ENCODE results near the gene CELF2.
A peak's percentile ranks its signal among the peaks of the same experiment; 100 is the strongest.
"Not testable (repeated sequence)": the region's sequence is repeated elsewhere in the genome, so short reads cannot be mapped to it uniquely, and the experiment has no call there.

The CELF2 gene

DNA sequence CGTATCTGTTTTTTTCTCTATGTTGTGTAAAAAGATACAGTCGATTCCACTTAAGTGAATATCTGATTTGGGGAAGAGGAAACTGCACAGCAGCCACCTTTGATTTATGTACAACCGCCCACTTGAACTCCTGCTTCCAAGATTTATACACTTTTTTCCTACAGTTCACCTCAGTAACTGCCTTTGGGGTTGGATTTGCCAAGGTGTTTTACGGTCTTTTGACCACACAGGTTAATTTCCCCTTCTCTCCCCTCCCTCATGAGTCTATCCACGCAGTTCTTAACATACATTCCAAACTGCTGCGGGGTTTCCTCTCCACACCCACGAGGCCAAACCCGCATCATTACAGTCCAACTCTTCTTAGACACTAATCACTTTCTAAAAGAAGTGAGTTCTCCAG is 316.8 kb downstream of the CELF2 start:
- H3K4me3 ChIP-seq (ENCODE audit: low read length): no peak overlapping the region
- DNase-seq (ENCODE audit: low read depth, low spot score): no peak

DNA sequence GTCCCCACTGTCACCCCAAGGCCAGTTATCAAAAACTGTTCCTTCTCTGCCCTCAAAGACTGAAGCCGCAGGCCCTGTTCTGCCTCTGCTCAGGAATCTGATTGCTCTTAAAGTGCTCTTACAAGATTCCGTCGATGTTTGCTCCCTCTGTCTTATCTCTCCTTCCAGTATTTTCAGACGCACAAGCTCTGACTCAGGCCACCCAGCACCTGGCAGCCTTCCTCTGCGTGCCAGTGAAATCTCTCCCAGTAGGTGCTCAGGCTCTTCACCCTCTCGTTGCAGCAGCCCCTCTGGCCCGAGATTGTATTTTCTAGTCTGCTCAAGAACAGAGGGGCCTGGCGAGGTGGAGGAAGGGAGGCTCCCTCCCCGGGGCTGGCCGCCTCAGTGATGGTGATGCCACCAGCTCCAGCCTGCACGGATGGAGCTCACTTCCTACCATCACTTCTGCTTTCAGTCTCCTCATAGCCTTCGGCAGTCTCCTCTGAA is 317.5 kb downstream of the CELF2 start:
- H3K4me3 ChIP-seq (ENCODE audit: low read length): peak overlapping the region; percentile 36
- DNase-seq (ENCODE audit: low read depth, low spot score): no peak

DNA sequence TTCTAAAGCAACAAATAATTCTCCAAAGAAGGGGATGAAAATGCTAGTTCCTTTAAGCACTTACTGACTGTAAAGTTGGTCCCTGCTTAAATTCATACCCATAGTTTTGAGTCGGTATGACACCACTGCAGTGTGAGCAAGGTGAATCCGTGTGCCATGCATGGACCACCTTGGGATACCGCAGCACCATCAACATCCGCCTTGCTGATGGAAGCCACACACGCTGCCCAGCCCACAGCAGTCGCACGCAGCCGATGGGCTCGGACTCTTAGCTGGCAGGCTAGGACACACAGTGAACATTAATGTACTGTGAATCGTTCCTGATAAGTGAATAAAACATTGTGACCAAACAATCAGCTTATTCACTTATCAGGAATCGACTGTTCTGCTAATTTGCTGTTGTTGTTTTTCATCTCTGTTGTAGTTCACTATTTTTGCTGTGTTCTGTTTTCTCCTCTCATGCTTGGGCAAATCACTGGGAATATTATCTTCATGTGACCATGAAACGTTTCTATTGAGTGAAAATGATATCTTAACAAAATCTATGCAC is 318.3 kb downstream of the CELF2 start:
- H3K4me3 ChIP-seq (ENCODE audit: low read length): peak overlapping the region; percentile 36
- no peak for DNase-seq (ENCODE audit: low read depth, low spot score)

DNA sequence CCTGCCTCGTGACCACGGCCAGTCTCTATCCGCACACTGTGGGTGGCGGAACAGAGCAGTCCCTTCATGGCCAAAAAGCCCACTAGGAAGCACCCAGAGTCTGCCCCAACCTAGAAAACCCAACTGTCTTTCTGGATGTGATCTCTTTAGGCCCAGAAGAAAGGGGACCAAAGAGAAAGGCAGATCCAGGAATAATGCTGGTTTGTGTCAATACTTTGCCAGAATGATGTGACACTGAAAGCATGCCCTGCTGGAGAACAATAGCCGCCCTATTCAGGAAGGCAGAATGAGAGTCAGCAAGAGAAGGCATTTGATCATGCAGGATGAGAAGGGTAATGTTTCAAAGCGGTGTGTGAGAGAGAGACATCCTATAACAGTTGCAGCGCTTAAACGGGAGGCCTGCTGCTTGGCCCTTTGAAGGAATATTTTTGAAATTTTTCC is 319.1 kb downstream of the CELF2 start:
- peak overlapping the region; percentile 50 for H3K4me3 ChIP-seq (ENCODE audit: low read length)
- no peak for DNase-seq (ENCODE audit: low read depth, low spot score)

DNA sequence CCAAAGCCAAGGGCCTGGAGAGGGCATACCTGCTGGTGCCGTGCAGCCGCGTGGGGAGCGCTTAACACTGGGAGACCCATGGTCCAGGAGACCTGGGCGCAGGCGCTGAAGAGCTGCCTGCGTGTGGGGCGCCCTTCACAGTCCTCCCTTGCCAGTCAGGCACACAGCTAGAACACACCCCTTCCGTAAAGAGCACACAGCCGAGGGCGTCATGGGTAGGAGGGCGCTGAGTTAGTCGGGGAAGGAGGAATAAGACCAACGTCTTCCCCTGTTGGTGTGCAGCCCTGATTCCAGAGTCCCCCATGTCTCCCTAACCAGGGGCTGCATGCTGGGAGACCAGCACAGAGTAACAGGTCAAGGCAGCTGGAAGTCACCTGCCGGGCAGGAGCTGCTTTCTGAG is 319.8 kb downstream of the CELF2 start:
- H3K4me3 ChIP-seq (ENCODE audit: low read length): peak overlapping the region; percentile 50
- DNase-seq (ENCODE audit: low read depth, low spot score): peak; percentile 67

DNA sequence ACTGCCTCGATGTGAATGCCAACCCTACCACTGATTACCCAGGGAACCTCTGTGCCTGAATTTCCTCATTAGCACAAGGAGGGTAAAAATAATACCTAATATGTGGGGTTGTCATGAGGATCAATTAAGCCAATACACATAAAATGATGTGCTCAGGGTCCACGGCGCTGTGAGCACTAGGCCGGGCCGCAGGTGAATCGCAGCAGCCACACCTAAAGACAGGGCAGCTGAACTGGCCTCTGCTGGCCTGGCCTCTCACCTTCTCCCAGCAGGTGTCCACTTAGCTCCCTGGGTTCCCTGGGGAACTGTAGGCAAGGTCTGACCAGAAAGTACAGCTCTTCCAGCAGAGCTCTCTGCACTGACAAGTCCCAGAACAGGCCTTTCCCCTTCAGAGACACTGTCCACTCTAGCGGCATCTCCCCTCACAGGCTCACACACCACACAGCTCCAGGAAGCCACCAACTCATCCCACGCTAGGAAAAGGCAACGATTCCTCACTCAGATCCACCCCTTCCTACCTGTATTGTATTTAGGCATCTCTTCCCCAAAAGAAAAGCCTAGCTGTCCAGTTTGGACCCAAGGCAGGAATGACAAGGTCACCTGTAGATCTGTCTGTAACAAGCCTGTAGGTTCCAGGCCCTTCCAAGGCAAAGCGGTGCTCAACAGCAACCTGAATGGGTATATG is 320.6 kb downstream of the CELF2 start:
- no peak overlapping the region for H3K4me3 ChIP-seq (ENCODE audit: low read length)
- DNase-seq (ENCODE audit: low read depth, low spot score): no peak

DNA sequence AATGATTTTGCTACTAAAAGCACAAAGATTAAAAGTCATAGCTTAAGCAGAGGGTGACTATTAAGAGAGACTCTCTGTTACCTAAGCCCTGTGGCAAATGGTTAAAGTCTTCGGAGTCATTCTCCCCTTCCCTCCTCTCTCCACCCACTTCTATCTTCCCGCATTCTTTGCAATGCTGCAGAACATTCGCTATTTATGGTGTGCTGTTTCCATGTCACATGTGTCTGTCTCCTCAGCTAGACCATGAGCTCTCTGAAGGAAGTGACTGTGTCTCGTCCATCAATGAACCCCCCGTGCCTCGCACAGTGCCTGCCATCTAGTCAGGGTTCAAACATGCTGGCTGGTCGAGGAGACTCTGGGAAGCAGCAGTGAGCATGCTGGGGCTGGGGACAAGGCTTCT is 321.3 kb downstream of the CELF2 start:
- H3K4me3 ChIP-seq (ENCODE audit: low read length): no peak overlapping the region
- DNase-seq (ENCODE audit: low read depth, low spot score): no peak

DNA sequence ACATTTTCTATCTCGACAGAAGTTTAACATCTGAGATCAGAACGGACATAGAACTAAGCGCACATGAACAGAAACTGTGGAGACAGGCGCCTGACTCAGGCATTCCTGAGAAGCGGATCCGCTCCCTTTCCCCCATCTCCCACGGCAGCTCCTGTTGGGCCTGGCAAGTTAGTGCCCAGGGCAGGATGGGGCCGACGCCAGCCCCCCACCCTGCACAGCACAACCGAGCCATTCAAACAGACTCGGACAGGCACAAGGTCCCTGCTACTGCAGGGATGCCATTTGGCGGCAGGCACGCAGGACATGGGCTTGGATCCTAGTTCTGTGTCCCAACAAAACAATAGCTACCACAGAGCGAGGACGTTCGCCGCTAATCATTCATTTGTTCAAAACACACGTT is 322.0 kb downstream of the CELF2 start:
- no peak for DNase-seq (ENCODE audit: low read depth, low spot score)
- H3K4me3 ChIP-seq (ENCODE audit: low read length): no peak overlapping the region

DNA sequence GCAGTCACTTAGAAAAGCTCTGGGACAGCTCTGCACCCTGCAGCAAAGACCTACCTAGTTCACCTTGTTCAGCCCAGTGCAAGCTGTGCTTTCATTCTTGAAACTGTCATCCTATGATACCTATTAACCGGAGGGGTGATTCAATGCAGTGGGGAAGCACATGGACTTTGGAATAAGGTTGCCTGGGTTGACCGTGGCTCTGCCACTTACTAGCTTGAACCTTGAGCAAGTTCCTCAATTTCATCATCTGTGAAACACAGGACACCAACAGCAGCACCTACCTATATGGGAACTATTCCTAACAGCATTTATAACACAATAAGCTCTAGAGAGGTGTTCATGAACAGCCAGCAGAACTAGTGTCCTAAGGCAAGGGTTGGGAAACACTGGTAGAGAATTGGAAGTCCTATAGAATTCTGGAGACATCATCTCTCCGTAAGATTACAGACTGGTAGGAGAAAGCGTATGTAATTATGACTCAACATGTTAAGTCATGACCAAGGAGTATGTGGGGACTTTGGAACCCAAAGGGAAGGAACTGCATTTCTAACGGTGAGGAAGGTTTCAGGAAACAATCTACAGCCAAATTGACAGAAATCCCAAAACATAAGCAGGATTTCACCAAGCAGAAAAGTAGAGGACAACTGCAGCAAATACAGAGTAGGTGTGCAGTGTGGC is 323.8 kb downstream of the CELF2 start:
- no peak for DNase-seq (ENCODE audit: low read depth, low spot score)
- no peak overlapping the region for H3K4me3 ChIP-seq (ENCODE audit: low read length)

DNA sequence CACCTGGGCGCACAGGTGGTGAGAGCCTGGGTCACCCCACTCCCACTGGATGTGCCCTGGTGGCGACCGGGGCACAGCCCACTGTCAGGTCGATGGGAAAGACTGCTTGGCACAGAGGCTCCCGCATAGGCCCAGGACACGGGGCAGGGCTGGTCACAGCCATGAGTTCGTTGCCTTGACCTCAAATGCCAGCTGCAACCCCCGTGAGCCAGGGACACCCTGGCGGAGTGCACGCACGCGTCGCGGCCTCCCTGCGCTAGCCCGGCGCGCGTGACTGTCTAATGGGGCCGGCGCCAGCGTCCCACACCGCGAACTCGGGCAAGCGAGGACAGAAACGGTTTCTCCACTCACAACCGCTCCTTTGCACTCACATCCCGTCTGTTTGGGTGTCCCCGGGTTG is 326.4 kb downstream of the CELF2 start:
- H3K4me3 ChIP-seq (ENCODE audit: low read length): peak overlapping the region; percentile 80
- no peak for DNase-seq (ENCODE audit: low read depth, low spot score)

DNA sequence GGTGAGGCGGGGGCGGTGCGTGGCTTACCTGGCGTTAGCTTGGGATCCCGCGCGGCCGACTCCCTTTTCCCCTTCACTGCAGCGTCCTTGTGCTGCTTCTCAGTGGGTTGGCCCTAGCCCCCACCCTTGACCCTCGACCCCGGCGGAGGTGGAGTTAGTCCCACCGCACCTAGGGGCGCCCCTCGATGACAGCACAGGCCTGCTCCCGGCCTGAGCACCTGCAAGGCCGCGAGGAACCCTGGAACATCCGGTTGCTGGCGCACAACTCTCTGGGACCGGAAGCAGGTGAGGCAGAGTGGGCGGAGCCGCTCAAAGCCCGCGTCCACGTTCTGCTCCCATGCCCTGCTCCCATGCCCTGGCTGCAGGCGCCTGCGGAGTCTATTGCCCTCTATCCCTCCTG is 326.9 kb downstream of the CELF2 start:
- peak overlapping the region; percentile 80 for H3K4me3 ChIP-seq (ENCODE audit: low read length)
- peak; percentile 83 for DNase-seq (ENCODE audit: low read depth, low spot score)

DNA sequence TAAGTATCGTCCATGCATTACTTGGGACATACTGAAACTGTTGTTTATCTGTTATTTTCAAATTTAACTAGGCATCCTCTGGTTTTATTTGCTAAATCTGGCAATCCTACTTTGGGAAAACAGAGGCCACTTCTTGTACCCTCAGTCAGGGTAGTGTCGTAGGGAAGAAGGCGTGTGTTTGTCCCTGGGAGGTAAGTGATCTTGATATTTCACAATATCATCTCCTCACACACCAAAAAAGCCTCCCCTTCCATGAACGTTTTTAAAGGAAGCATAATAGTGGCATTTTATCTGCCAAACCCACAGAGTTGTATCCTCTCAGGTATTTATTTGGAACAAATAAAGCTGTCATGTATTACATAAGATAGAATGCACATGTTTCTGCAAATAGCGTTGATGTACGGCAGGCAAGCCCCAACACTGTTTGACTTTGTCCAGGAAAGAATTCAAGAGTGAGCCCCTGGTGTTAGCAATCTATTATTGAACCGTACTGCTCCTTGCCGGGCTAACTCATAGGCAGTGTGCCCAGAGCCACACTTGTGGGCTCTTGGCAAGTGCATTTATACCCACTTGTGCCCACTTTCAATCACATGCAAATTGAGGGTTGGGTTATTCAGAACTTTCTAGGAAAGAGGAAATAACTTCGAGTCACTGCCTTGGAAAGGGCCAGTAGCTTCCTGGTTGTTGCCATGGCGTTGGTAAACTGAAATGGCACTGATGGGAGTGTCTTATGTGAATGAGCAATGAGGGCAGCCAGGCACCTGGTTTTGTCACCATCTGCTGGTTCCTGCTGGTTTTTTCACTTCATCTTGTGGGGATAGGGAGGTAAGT is 327.8 kb downstream of the CELF2 start:
- DNase-seq (ENCODE audit: low read depth, low spot score): peak; percentile 80
- peak overlapping the region; percentile 80 for H3K4me3 ChIP-seq (ENCODE audit: low read length)

DNA sequence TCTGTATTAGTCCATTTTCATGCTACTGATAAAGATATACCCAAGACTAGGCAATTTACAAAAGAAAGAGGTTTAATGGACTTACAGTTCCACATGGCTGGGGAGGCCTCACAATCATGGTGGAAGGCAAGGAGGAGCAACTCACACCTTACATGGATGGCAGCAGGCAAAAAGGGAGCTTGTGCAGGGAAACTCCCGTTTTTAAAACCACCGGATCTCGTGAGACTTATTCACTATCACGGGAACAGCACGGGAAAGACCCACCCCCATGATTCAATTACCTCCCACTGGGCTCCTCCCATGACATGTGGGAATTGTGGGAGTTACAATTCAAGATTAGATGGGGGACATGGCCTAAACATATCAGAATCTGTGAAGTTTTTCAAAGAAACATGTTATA is 329.9 kb downstream of the CELF2 start:
- not testable (repeated sequence) for H3K4me3 ChIP-seq (ENCODE audit: low read length); DNase-seq (ENCODE audit: low read depth, low spot score)

DNA sequence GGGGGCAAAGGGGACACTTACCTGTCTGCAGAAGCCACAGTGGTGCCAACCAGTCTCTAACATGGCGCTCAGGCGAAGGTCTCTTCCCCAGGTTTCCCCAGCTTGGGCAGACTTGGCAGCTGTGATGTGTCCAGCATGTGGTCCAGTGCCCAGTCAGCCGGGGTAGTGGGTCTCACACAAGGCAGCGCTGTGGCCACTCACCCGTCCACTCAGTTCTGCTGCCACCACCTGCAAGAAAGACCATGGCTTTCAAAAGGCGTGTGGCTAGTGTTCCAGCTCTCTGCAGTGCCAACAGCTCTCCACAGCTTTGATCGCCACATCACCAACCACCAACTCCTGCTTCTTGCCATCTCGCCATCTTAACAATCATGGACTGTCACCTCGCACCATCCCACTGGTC is 334.1 kb downstream of the CELF2 start:
- H3K4me3 ChIP-seq (ENCODE audit: low read length): no peak overlapping the region
- no peak for DNase-seq (ENCODE audit: low read depth, low spot score)

DNA sequence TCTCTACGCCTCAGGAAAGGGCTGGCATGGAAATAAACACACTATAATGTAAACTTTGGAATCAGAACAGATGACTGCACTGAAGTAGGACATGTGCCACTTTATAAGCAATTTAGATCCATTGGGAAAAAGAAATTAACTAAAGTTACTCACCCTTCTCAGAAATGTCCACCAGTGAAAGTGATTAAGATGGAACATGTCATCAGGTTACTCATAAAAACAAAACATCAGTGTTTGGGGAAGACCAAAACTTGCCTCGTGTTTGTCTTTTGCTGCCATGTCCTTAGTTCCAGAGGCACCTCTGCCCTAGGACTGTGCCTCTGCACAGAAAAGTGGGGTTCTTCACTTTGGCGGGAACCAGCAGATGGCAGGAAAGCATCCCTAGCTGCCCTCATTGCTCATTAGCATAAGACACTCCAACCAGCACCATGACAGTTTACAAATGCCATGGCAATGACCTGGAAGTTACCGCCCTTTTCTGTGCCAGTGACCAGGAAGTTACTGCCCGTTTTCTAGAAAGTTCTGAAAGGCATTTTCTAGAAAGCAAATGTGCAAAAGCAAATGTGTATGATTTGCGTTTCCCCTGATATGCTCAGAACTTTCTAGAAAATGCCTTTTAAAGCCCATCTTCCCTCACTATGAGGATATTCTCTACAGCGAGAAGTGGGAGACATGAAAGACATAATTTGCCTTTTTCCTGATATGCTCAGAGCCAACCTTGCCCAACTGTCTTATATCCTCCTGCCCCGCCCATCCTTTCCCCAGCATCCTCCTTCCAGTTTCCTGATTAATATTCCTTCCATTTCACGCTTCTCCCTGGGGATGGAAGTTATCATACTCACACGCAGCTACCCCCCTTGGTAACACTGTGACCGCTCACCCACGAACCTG is 335.6 kb downstream of the CELF2 start:
- no peak overlapping the region for H3K4me3 ChIP-seq (ENCODE audit: low read length)
- no peak for DNase-seq (ENCODE audit: low read depth, low spot score)

DNA sequence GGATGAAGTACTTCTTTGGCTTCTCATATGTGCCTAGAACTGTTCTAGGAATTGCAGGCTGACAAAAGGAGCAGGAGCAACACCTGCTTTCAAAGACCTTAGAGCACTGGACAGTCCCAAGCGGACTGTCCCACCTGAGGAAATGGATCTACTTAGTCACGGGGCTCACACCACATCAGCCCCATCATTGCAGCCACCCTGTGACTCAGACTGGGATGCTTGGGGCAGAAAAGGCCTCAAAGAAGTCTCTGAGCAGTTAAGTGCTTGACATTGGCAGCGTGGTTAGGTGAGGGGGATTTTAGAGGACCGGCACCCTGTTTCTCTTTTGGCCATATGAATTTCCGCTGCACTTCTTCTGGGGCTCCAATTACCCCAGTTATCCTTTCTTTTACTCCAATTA is 337.2 kb downstream of the CELF2 start:
- no peak overlapping the region for H3K4me3 ChIP-seq (ENCODE audit: low read length)
- DNase-seq (ENCODE audit: low read depth, low spot score): no peak

DNA sequence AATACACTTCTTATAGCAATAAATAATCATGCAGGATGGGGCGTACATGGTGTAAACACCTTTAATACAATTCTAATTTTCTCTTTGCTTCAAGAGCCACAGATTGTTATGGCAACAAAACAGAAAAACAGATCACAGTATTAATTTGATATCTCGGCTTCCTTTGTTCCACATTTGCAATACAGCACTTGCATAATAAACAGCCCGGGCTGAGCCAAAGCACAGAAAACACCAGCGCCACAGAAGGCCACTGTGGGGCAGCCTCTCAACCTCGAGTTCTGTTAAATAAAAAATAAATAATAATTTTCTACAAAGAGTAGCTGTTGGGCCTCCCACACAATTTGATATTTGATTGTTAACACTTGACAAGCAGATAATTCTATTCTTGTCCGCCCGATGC is 337.9 kb downstream of the CELF2 start:
- no peak for DNase-seq (ENCODE audit: low read depth, low spot score)
- H3K4me3 ChIP-seq (ENCODE audit: low read length): no peak overlapping the region

DNA sequence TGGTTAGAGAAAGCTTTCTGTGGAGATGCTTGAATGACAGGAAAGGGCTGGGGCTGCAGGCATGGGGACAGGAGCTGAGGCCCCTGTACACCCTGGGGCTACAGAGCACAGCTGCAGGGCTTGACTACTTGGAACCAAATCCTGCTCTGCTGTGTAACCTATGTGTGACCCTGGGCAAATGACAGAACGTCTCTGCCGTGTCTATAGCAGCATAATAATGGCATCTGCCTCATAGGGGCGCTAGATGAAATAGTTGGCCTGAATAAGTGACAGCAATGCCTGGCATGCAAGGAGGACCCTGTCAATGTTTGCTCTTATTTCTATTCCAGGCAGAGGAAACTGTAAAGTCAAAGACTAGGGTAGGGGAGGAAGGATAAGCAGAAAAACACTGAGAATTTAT is 339.8 kb downstream of the CELF2 start:
- no peak for DNase-seq (ENCODE audit: low read depth, low spot score)
- H3K4me3 ChIP-seq (ENCODE audit: low read length): no peak overlapping the region

DNA sequence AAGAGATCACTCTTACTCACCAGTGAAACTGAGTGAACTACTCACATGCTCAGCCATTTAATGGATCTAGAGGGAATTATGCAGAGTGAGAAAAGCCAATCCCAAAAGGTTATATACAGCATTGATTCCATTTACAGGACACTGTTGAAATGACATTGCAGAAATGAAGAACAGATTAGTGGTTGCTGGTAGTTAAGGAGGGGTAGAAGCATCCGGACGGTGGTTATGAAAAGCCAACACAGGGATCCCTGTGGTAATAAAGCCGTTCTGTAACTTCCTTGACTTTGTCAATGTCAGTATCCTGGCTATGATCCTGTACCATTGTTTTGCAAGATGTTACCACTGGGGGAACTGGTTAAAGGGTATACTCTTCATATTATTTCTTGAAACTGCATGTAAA is 340.3 kb downstream of the CELF2 start:
- DNase-seq (ENCODE audit: low read depth, low spot score): peak; percentile 59

More for the DNA sequence above, 340.3 kb downstream of the CELF2 start:
- no peak overlapping the region for H3K4me3 ChIP-seq (ENCODE audit: low read length)

All from Jurkat, Clone E6-1 (cell line).